HG03064 (cell line): ENCODE results near the gene MAU2.
"Not testable (repeated sequence)": the region's sequence is repeated elsewhere in the genome, so short reads cannot be mapped to it uniquely, and the experiment has no call there.

ENCODE experiments used
- ATAC-seq: cut with Tn5 transposase; IDR thresholded peaks from one replicate; pipeline ENCODE4 v1.9.1; 2021; ENCODE audit warnings: low read depth; ENCODE audit not compliant: unreplicated experiment

MAU2 gene

DNA sequence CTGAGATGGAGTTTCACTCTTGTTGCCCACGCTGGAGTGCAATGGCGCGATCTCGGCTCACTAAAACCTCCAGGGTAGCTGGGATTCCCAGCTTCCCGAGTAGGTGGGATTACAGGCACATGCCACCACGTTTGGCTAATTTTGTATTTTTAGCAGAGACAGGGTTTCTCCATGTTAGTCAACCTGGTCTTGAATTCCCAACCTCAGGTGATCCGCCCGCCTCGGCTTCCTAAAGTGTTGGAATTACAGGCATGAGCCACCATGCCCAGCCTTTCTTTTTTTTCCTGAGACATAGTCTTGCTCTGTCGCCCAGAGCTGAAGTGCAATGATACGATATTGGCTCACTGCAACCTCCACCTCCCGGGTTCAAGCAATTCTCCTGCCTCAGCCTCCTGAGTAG lies 59.7 kb downstream of the MAU2 start:
- ATAC-seq = not testable (repeated sequence)

DNA sequence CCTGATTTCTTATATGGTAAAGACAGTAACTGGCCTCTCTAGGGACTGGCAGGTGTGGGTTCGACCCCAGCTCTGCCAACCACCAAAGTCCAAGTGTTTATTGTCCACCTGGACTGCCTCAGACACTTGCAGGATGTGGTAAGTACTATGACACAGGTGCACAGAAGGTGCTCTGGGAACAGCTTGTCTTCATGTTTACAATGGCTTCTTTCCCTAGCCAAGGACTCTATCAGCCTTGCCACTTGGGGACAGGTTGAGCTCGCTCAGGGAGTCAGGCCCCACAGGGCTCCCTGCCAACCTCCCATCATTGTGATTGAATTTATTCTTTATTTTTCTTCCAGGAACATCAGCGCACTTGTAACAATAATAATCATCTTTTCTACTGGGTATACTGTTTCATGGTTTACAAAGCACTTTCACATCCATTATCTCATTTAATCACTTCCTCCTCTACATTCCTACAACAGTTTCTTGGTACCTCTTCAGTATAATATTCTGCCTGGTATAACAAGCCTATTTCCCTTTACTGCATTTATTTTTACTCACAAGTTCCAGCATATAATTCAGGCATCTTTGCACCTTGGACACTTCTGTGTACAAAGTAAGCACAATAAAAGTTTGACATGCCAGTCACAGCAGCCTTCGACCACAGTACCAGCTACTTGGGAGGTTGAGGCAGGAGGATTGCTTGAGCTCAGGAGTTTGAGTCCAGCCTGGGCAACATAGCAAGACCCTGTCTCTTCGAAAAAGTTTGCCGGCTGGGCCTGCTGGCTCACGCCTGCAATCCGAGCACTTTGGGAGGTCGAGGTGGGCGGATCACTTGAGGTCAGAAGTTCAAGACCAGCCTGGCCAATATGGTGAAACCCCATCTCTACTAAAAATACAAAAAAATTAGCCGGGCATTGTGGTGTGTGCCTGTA lies 60.6 kb downstream of the MAU2 start:
- no peak for ATAC-seq

DNA sequence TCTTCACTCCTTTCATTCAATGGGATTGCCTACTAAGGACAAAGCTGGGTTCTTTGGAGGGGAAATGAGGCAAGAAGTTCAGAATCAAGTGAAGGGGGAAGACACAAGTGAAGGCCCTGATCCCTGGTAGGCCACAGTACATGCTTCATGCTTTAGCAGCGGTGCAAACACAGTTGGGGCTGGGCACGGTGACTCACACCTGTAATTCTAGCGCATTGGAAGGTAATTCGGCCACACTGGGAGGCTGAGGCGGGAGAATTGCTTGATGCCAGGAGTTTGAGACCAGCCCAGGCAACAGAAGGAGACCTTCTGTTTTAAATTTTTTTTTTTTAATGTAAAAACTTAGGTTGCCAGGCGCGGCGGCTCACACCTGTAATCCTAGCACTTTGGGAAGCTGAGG lies 61.5 kb downstream of the MAU2 start:
- no peak for ATAC-seq

DNA sequence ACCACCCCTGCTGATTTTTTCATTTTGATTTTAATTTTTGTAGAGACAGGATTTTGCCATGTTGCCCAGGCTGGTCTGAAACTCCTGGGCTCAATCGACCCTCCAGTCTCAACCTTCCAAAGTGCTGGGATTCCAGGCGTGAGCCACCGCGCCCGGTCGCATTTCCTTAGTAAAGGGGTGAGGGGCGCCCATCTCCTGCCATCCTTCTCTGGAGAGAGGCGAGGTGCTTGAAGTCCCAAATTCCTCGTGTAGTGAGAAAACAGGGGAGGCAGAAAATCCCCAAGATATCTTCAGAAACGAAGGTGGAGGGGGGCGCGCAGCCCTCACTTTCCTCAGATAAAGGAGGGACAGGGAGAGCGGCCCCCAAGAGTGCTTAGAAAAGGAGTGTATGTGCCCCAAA lies 63.9 kb downstream of the MAU2 start:
- ATAC-seq = no peak

DNA sequence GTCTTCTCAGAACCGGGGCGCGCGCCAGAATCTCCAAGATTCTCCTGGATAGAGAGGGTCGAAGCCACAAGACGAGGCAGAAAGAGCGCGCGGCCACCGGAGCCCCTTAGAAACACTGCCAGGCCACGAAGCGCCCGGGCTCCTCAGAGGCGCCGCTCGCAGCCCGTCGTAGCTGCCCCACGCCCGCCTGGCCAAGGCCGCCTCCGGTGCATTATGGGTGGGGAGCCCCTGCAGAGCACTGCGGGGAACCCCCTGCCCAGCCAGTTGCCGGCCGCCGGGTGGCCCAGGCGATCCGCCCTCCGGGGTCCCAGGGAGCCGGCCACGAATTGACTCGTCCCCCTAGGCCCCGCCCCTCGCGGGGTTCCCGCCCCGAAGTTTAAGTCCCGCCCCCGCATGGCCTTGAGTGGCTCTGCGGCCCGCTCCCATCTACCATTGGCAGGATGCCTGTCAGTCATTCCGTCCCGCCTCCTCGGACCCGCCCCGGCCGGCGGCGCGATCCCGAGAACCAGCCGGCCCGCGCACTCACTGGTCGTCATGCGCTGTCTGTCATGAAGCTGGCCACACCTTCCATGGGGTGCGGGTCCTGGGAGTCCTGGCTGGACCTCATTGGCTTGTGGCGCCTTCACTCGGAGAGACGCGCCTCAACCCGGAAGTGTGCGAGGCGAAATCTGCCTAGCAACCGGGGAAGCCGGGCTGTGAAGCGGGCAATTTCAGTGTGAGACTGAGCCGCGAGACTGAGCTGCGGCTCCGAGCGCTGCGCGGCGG lies 64.7 kb downstream of the MAU2 start:
- peak; percentile 89 for ATAC-seq

DNA sequence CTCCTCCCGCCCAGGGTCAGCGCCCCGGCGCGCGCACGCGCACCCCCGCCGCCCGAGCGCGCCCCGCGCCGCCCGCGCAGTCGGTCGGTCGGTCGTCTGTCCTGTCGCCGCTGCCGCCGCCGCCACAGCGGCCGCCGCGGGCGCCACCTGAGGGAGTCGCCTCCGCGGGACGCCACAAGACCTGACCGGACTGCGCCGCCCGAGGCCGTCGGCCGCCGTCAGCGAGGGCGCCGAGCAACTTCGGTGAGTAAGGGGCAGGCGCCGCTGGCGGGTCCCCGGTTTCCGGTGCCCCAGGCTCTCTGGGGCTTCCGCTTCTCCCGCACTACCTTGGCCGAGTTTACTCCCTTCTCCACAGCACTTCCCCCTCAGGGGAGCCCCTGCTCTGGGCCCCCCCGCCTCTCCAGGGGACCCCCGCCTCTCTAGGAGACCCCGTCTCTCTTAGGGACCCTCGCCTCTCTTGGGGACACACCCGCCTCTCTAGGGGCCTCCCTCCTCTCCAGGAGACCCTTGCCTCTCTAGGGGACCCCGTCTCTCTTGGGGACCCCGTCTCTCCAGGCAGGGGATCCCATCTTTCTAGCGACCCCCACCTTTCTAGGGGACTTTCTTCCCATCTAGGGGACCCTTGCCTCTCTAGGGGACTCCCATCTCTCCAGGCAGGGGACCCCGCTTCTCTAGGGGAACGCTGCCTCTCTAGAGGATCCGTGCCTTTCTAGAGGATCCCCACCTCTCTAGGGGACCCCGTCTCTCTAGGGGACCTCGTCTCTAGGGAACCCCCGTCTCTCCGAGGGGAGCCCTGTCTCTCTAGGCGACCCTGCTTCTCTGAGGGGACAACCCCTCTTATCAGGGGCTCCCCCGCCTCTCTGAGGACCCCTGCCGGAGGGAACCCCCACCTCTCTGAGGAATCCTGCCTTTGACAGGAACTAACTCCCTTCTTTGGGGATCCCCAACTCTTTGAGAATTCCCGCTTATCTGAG lies 65.6 kb downstream of the MAU2 start:
- ATAC-seq = peak; percentile 31

DNA sequence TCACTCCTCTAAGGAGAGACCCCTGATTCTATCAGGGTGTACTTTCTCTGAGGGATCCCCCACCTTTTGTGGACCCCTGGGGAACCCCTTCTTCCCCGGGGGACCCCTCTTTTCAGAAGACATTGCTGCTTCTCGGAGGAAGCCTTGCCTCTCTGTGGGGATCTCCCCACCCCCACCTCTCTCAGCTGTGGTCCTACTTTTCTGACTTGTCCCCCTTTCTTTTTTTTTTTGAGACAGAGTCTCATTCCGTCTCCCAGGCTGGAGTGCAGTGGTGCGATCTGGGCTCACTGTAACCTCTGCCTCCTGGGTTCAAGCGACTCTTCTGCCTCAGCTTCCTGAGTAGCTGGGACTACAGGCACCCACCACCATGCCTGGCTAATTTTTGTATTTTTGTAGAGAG lies 66.5 kb downstream of the MAU2 start:
- no peak for ATAC-seq

DNA sequence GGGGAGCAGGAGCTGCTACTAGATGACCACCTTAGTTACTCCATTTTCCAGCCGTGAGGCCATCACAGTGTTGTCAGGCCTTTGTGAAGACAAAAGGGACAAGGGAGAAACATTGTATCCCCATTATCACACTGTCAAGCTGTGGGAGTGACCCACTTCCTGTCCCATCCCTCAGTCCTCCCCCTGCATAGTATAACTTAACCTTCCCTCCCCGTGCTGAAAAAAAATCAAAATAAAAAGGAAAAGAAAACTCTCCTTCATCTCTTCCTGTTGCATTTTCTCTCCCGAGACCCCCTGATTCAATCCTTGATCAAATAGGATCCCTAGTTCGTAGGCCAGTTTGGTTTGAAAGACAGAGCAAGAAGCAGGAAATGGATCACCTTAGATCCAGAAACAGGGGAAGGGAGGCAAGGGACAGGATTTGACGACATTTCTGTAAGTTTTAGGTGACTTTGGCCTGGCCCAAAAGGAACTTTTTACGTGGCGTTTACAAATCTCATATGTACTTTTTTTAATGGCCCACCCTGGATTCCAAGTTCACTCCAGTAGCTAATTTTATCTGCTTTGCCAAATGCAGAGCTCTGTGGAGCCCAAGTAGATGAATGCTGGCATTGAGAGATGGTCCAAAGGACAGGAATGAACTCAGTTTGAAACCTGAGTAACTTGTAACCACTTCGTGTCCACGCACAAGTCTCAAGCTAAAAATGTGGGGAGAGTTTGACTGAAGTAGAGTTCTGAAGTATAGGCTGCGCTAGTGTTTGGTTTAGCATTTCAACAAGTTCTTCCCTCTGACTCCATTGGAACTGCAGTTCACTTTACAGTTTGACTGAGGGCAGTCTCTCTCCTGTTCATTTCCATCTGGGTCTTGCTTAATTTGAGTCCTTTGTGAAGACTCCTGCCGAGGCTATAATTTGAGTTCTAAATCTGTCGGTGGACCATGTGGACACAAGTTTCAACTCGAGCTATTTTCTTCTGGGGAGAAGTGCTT lies 68.2 kb downstream of the MAU2 start:
- no peak for ATAC-seq

DNA sequence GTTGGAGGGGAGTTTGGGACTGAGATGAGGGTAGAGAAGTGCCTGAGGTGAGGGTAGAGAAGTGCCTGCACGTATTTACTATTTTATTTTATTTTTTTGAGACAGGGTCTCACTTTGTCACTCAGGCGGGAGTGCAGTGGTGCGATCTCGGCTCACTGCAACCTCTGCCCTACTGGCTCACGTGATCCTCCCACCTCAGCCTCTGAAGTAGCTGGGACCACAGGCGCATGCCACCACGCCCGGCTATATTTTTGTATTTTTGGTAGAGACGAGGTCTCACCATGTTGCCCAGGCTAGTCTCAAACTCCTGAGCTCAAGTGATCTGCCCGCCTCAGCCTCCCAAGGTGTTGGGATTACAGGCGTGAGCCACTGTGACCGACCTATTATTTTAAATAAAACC lies 69.1 kb downstream of the MAU2 start:
- not testable (repeated sequence) for ATAC-seq

DNA sequence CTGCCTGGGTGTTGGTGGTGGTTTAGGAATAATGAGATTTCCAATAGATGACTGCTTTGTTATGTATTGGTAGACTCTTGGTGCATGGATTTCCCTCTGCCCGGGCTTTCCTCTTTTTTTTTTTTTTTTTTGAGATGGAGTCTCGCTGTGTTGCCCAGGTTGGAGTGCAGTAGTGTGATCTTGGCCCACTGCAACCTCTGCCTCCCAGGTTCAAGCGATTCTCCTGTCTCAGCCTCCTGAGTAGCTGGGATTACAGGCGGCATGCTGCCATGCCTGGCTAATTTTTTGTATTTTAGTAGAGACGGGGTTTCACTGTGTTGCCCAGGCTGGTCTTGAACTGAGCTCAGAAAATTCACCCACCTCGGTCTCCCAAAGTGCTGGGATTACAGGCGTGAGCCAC lies 73.7 kb downstream of the MAU2 start:
- not testable (repeated sequence) for ATAC-seq

DNA sequence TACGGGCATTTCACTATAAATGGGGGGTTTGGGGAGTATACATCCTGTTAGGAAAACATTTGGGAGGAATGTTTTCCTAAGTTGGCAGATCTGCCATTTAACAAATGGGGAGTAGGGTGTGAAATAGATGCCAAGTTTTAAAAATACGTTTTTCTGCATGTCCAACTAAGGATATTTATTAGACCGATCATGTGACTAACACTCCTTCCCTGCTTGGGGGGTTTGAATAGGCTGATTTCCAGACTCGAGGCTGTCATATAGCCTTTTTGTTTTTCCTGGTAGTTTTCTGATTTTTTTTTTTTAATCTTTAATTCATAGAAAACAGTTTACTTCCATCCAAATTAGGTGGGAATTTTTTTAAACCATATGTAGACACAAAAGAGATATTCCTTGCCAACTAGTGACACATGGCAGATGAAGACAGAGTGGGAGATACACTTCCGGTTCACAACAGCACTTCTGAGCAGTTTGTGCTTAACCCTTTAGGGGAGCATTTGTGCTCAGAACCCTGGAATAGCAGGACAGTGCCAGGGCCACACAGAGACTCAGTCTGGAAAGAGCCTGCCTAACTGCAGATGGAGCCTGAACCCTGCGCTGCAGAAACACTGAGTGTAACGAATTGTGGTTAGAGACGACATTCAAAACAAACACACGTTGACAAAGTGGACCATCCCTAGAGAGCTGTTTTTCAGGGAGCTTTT lies 79.3 kb downstream of the MAU2 start:
- ATAC-seq = no peak

DNA sequence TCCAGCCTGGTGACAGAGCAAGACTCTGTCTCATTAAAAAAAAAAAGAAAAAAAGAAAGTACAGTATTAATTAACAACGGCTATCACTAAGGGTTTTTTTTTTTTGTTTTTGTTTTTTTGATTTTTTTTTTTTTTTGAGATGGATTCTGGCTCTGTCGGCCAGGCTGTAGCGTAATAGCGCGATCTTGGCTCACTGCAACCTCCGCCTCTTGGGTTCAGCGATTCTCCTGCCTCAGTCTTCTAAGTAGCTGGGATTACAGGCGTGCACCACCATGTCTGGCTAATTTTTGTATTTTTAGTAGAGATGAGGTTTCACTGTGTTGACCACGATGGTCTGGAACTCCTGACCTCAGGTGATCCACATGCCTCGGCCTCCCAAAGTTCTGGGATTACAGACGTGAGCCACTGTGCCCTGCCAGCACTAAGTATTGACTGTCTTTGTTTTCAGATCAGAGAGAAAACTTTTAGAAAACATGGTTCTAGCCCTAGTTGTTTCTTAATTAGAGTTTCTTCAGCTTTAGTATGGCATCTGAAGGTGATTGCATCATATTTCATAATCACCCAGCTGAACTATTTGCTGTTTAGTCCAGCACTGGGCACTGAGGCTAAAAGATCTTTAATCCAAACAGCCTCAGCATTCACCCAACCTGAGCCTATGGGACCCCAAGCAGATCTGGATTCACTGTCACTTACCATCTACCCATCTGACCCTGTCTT lies 82.2 kb downstream of the MAU2 start:
- ATAC-seq = no peak

DNA sequence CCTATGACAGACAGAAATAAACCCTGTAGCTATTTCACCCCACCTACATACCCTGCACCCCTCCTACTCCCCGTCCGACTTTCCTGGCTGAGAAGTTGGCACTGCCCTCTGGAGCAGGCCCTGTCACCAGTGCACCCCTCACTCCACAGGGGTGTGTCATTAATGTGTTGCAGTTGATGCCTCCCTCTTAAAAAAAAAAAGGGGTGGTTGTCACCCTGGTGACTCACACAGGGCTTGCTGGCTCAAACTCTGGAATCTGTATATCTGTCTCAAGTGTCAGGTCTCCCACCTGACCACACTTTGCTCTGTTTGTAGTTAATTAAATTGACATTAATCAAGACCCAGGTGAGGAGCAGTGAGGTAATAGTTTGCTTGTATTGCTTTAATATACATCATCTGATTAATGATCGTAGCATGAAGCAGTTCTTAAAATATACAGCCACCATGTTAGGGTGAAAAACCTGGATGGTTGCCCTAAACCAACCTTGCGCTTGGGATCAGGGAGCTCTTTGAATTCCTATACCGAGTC lies 82.8 kb downstream of the MAU2 start:
- no peak for ATAC-seq

DNA sequence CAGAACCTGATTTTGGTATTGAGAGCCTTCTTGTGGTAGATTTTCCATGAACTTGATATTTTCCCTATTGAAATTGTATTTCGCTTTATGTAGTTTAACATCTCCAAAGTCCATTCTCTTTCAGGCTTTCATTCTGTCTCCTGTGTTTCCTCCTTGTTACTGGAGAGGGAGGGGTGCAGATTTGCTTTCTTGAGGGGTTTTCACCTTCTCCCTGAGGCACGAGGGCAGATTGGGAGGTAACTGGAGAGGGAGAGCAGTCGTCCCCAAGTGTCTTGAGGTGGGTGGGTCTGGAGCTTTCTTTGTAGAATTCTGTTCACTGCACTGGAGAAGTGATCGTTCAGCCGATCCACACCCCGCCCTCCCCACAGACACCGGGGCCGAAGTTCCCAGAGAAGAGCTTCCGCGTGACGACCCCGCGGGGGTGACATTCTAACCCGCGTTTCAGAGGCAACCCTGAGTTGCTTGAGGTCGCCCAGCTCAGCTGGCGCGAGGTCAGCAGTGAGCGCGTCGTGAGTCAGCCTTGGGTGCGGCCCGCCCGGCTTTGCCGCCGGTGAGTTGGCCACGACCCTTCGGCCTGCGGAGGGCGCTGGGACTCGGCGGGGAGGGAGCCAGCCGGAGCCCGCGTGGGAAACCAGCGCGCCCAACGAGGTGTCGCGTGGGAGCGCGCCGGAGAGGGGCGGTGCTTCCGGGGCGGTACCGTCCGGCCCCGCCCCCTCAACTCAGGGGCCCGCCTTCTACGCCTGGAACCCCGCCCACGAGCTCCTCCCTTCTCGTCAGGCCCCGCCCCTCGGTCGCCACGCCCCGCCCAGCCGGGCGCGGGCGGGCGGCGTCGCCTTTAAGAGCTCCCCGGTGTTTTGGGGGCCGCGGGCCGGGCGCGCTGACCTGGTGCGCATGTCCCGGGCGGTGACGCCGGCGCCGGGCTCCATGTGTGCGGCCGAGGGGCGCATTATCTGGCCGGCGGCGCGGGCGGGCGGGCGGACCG lies 84.5 kb downstream of the MAU2 start, which contains the start of gene GATAD2A:
TSS of gene GATAD2A (plus strand) at position 797 of the 982 bp plus-strand sequence. CDS start 59,671 bp downstream, outside the sequence.
- peak; percentile 61 for ATAC-seq

DNA sequence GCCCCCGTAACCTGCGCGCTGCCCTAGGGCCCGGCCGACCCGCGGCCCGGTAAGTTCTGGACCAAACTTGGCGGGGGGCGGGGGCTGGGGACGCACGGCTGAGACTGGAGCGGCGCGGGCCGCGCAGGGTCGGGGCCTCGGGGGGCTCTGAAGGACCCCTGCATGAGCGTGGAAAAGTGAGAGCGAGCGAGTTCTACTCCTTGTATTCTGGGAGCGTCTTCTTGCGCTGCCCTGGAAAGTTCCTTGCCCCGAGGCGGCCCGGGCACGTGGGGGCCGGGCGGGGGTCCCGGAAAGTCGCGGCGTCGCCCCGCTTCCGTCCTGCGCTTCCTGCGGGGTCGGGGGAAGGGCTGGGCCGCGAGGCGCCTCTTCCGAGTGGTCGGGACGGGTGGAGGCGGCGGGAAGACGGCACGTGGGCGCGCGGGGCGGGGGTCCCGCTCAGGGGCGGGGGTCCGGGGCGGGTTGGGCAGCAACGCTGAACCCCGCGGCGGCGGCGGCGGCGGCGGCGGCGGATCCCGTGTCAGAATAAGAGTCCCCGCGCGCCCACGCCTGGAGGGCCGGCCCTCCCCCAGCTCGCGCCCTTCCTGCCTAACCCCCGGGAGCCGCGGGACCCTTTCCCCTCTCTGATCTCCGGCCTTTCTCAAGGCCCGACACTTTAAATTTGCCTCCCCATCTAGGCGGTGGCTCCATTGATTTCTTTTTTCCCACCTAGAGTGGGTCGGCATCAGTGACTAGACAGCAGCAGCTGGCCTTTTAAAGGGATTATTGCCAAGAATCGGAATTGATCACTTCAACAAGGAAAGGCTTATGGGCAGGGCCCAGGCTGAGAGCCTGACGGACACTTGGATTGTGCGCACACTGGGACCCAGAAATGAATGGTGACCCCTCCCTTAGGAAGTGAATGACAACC lies 85.6 kb downstream of the MAU2 start:
- ATAC-seq = no peak
